Measurements from ENCODE around the gene LRRC3. TPM values are rescaled to one million over a fixed set of nuclear protein-coding genes. Genes with fewer than 3 reads are reported as not detected.

Gene LRRC3
- total and polyA plus RNA-seq, 2 donors (not counting 3 experiments of a cell fraction or from before 2014, with no cell fraction given): 4.8 to 4.9 TPM

- H4K20me1 ChIP-seq (replicated peaks; ENCODE audit: control insufficient read depth, extremely low read depth, insufficient read depth, low read length): no peaks in the 10 kb centered on the region
- TF ChIP-seq FOS (IDR thresholded peaks at IDR 0.05; ENCODE audit: borderline replicate concordance, insufficient read depth, low read length) (no peak), JUN (IDR thresholded peaks at IDR 0.05; ENCODE audit: borderline replicate concordance, insufficient read depth, insufficient read length, low read depth) (no peak), POLR2A (IDR thresholded peaks at IDR 0.05; ENCODE audit: low read depth, low read length) (no peak), GATA2 (IDR thresholded peaks at IDR 0.05; ENCODE audit: insufficient read depth, insufficient read length, low read depth, low read length) (no peak), MYC (IDR thresholded peaks at IDR 0.05; ENCODE audit: low read depth, low read length) (no peak), POLR2AphosphoS5 (IDR thresholded peaks at IDR 0.05; ENCODE audit: insufficient read depth, low read depth, low read length) (no peak)
These were observed 13.6 kb upstream of the LRRC3 start for GRCh38 chr21:44441581-44442265.

More at GRCh38 chr21:44441581-44442265, 13.6 kb upstream of the LRRC3 start:
- Histone ChIP-seq H2AFZ (ENCODE audit: low read depth, low read length) (no peak overlapping the region), H3K4me3 (replicated peaks in 1 of 3; ENCODE audit: insufficient read depth in 1 of 3, low read depth in 1 of 3, low read length in 3 of 3) (no peak overlapping the region), H3K27ac (ENCODE audit: insufficient read depth, low read depth, low read length) (no peak overlapping the region), H3K79me2 (ENCODE audit: control insufficient read depth, insufficient read depth, low read length) (no peaks in the 10 kb centered on the region), H3K9me3 (replicated peaks; ENCODE audit: control insufficient read depth, insufficient read depth, low read length) (no peaks in the 10 kb centered on the region), H3K36me3 (ENCODE audit: control insufficient read depth in 2 of 2, extremely low read depth in 1 of 2, insufficient read depth in 2 of 2, low read length in 2 of 2) (no peaks in the 10 kb centered on the region), H3K9ac (replicated peaks; ENCODE audit: extremely low read depth, insufficient read depth, low read length) (no peak overlapping the region), H3K4me2 (ENCODE audit: insufficient read depth, low read length) (no peak overlapping the region), H3K27me3 (ENCODE audit: control insufficient read depth in 2 of 2, insufficient read depth in 2 of 2, low read length in 2 of 2) (no peaks in the 10 kb centered on the region), H3K9me1 (replicated peaks; ENCODE audit: control insufficient read depth, extremely low read depth, insufficient read depth, low read length) (no peaks in the 10 kb centered on the region), H3K4me1 (ENCODE audit: control insufficient read depth, extremely low read depth, insufficient read depth, low read length) (no peaks in the 10 kb centered on the region)
- ChIA-PET CTCF (no interaction called here), POLR2A (no interaction called here)
- no TSS peak for BruUV-seq (replicated peaks)
- dilution Hi-C loops (cut with MboI; ENCODE audit: extremely low pct_ligation_motif_present, low sequenced_read_pairs) (no loop called here), intact Hi-C loops (cut with micrococcal nuclease) (no loop called here)
- FAIRE-seq (no peak), DNase-seq (ENCODE audit: low read depth, low spot score) (no peak)

Data from endothelial cell of umbilical vein (primary cell).